Right renal pelvis (tissue), 4 donors: ENCODE measurements around the gene EGFR. TPM values are rescaled to one million over a fixed set of nuclear protein-coding genes. Genes with fewer than 3 reads are reported as not detected.
"Not testable (repeated sequence)": the region's sequence is repeated elsewhere in the genome, so short reads cannot be mapped to it uniquely, and the experiment has no call there.

Experiments used
- DNase-seq, 4 donors: peaks; one replicate each; pipeline ENCODE4 v3.0.0-alpha.2; 2013; ENCODE audit warnings: low read depth in 4 of 4, low spot score in 3 of 4, missing footprints in 1 of 4
- polyA plus RNA-seq, 4 donors: library from polyadenylated mRNA; unstranded; fragments of 120-200 nt; gene quantifications; one replicate each; pipeline ENCODE4 v1.2.1, GENCODE V29; 2013; ENCODE audit not compliant: insufficient read length in 4 of 4

Gene EGFR
- polyA plus RNA-seq, 4 donors: 27.3 to 37.0 (median 32.8) TPM

DNA sequence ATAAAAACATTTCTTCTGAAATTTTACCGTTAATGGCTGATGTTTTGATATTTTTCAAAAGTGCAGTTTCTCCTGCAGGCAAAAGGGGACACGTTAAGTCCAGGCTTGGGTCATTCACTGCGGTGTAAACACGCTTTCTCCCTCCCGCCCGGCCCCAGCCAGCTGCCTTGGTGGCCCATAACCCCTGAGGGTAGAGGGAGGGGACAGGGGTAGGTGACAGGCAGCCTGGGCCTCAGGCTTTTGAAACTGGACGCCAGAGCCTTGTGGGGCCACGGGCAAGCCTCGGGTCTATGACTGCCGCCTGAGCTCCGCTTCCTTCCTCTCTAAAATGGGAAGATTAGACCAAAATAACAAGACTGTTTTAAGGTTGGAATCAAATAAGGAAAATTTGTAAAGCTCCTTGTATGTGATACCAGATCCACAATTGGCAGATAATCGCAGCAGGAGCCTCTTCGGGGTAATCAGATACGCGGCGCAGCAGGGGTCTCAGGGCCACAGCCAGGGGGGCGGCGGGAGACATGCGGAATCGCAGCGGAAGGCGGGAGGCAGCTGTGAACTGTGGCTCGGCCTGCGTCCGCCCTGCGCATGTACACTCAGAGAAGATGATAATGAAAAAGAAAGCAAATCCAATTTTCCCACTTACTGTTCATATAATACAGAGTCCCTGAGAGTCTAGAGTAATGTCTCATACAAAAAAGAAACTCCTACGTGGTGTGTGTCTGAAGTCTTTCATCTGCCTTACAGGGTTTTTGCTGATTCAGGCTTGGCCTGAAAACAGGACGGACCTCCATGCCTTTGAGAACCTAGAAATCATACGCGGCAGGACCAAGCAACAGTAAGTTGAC is 138.3 kb downstream of the EGFR start:
- DNase-seq: no peak

DNA sequence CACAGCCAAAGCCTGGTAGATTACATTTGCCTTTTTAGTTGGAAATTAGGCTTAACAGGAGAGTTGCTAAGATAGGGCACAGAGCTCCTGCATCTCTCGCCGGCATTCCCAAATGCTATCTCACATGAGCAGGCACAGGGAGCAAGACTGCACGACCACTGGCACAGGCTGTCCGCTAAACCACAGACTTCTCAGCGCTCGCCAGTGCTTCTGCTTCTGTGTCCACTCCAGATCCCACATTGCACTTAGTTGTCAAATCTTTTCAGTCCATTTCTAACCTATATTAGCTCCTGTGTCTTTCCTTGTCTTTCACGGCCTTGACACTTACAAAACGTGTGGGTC is 138.9 kb downstream of the EGFR start:
- no peak for DNase-seq

DNA sequence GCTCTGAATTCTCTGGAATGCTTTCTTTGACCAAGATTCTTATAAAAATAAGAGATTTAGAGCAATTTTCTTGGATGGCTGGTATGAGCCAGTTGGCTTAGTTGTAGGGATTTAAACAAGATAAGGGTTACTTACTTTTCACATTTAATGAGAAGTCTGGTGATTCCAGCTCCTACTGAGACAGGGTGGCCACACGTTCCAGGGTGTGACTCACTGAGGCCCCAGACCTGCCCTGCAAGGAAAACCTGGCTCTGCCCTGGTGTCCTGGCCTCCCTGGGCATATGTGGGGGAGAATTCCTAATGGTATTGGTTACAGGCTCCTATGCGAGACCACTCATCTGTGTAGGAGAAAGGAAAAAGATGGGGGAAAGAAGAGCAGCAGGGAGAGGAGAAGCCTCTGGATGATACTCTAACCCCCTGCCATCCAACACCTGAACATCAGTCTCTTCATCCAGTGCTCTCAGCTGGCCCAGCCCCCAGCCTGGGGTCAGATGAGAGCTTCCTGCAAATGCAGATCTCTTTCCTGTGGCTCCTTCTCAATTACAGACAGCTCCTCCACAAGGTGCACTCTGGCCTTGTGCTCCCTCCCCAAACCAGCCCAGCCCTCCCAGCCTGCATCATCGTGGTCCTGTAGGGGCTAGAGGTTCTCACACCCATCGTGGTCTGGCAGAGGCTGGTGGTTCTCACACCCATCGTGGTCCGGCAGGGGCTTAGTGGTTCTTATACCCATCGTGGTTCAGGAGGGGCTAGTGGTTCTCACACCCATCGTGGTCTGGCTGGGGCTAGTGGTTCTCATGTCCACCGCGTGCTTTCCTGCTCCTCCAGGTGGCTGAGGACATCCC is 139.9 kb downstream of the EGFR start:
- DNase-seq: no peak

DNA sequence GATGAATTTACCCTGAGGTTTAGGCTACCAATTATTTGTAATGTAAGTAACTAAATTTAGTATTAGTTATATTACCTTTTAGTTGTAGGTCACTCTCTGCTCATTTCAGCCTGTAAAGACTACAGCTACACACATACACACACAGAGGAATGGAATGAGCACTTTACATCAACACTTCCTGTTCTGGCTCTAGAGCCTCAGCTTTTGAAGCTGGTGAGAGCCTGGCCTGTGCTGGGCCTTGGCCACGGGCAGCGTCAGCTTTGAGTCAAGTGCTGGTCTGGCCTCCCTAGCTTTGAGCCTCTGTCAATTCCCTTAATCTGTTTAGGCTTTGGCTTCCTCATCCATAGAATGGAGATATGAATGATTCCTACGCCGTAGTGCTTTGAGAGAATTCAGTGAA is 141.7 kb downstream of the EGFR start:
- DNase-seq: no peak

DNA sequence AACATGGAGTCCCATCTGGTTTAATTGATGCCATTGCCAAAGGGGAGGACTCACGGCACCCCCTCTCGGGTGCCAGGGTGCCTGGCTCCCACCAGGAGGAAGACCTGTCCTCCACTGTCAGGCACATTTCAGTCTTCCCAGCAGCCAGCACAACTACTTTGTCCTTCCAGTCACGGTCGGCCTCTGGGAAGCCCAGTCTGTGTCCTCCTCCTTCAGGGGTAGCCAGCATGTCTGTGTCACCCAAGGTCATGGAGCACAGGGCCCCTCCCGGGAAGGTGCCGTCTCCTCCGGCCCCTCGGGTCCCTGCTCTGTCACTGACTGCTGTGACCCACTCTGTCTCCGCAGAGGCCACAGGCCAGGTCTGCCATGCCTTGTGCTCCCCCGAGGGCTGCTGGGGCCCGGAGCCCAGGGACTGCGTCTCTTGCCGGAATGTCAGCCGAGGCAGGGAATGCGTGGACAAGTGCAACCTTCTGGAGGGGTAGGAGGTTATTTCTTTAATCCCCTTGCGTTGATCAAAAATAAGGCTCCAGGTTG is 142.4 kb downstream of the EGFR start:
- DNase-seq: no peak

DNA sequence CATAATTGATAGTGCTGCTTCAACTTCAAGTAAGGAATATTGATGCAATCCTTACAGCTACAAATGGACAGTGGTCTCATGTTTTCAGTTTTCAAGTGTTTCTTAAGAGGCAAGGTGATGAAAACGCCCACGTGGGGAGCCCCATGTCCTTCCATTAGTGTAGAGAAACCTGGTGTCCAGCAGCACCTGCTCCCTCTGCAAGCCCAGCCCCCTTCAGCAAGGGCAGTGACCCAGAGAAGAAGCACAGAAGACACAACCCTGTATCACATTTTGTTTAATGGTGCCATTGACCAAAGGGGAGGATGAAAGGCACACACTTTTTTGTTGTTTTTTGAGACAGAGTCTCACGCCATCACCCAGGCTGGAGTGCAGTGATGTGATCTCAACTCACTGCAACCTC is 143.7 kb downstream of the EGFR start:
- DNase-seq: no peak

DNA sequence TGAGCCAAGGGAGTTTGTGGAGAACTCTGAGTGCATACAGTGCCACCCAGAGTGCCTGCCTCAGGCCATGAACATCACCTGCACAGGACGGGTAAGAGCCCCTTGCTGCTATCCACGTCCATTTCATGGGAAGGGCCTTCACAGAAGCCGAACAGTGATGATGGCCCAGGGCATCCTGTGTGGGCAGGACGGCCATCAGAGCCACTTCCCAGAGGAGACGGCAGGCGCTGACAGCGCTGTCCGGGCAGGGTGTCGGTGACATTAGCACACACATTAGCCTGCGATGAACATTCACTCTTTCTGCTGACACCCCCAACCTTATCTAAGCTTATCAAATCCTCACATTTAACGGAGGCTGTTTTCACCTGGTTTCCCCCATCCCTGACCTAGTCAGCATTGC is 144.9 kb downstream of the EGFR start:
- DNase-seq: no peak

DNA sequence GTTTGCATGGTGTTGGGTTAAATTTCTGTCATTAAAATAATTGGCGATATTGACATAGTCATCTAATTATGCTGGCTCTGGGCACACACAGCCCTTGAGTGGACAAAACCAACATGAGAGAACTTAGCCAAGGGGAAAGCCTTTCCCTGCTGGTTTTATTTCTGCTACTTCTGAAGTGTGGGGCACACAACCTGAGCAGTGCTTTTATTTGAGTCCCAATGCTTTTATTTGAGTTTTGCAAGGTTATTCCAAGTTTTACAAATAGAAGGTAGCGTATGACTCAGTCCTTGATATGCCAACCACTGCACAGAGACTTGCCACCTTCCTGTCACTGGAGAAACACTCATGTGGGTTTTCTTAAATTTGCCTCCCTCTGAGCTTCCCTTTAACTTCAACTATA is 145.7 kb downstream of the EGFR start:
- no peak for DNase-seq

DNA sequence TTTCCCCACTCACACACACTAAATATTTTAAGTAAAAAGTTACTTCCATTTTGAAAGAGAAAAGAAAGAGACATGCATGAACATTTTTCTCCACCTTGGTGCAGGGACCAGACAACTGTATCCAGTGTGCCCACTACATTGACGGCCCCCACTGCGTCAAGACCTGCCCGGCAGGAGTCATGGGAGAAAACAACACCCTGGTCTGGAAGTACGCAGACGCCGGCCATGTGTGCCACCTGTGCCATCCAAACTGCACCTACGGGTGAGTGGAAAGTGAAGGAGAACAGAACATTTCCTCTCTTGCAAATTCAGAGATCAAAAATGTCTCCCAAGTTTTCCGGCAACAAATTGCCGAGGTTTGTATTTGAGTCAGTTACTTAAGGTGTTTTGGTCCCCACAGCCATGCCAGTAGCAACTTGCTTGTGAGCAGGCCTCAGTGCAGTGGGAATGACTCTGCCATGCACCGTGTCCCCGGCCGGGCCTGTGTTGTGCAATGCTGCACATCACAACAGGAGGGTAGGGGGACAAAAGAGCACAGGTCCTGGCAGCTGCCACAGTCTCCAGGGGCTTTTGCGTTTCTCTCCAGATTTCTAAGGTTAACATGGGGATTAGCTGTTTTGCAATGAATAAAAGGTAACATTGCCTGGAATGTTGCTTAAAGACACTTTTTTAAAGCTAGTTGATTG is 146.5 kb downstream of the EGFR start:
- DNase-seq: no peak

DNA sequence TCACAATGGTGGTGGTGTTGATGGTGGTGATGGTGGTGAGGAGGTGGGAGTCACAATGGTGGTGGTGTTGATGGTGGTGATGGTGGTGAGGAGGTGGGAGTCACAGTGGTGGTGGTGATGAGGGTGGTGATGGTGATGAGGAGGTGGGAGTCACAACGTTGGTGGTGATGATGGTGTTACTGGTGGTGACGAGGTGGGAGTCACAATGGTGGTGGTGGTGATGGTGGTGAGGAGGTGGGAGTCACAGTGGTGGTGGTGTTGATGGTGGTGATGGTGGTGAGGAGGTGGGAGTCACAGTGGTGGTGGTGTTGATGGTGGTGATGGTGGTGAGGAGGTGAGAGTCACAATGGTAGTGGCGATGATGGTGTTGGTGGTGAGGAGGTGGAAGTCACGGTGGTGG is 148.5 kb downstream of the EGFR start:
- DNase-seq: not testable (repeated sequence)

DNA sequence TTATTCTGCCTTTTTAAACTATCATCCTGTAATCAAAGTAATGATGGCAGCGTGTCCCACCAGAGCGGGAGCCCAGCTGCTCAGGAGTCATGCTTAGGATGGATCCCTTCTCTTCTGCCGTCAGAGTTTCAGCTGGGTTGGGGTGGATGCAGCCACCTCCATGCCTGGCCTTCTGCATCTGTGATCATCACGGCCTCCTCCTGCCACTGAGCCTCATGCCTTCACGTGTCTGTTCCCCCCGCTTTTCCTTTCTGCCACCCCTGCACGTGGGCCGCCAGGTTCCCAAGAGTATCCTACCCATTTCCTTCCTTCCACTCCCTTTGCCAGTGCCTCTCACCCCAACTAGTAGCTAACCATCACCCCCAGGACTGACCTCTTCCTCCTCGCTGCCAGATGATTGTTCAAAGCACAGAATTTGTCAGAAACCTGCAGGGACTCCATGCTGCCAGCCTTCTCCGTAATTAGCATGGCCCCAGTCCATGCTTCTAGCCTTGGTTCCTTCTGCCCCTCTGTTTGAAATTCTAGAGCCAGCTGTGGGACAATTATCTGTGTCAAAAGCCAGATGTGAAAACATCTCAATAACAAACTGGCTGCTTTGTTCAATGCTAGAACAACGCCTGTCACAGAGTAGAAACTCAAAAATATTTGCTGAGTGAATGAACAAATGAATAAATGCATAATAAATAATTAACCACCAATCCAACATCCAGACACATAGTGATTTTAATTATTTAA is 151.7 kb downstream of the EGFR start:
- DNase-seq: no peak

DNA sequence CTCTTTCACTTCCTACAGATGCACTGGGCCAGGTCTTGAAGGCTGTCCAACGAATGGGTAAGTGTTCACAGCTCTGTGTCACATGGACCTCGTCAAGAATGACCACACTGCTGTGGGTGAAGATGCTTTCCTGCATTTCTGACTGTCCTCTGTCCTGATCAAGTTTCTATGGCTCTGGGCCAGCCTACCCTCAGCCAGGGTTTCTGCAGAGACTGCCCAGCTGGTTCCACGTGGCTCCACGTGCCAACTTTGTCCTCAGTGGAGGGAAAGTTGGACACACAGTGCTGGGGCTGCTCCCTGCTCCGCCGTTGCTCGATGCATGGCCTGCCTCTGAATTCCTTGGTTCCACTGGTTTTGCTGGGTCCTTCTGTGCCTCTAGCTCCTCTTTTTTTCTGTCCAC is 152.3 kb downstream of the EGFR start:
- DNase-seq: no peak

DNA sequence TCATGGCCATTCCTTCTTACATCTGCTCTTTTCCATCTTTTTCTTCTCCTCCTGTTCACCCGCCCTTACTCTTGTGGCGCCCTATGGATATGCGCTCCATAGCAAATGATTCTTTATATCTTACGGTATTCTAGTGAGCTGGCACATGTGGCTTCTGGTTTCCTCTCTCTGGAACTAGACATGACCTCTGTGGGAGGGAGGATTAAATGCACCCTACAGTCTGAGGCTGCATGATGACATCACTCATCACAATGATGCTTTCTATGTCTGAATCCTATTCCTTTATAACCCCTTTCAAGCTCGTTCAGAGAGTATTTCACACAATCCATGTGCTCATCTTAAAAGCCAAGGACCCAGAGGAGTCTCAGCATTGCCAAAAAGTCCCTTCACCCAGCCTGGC is 153.3 kb downstream of the EGFR start:
- DNase-seq: no peak

DNA sequence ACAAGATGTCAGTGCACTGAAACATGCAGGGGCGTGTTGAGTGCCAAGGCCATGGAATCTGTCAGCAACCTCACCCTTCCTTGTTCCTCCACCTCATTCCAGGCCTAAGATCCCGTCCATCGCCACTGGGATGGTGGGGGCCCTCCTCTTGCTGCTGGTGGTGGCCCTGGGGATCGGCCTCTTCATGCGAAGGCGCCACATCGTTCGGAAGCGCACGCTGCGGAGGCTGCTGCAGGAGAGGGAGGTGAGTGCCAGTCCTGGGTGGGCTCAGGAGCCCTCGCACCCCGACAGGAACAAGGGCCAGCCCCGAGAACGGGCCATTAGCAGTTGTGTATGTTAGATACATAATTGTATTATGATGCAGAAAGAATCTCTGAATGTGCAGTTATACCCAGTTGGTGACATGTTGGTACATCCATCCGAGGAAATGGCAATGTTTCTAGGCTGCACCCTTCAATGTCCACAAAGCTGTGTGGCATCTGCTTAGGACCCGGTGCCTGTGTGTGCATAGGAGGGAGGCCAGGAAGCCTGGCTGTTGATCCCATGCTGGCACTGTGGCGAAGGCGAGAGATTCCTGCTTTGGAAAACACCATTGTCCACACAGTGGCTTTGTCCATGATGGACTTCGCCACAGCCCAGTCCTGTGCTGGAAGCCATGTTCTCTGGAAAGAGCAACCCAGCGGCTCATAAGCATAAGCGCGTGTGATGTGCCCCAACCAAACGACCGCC is 154.2 kb downstream of the EGFR start:
- no peak for DNase-seq

DNA sequence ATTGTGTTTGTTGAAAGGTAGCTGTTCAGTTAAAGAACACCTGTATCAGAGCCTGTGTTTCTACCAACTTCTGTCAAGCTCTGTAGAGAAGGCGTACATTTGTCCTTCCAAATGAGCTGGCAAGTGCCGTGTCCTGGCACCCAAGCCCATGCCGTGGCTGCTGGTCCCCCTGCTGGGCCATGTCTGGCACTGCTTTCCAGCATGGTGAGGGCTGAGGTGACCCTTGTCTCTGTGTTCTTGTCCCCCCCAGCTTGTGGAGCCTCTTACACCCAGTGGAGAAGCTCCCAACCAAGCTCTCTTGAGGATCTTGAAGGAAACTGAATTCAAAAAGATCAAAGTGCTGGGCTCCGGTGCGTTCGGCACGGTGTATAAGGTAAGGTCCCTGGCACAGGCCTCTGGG is 154.9 kb downstream of the EGFR start:
- no peak for DNase-seq

DNA sequence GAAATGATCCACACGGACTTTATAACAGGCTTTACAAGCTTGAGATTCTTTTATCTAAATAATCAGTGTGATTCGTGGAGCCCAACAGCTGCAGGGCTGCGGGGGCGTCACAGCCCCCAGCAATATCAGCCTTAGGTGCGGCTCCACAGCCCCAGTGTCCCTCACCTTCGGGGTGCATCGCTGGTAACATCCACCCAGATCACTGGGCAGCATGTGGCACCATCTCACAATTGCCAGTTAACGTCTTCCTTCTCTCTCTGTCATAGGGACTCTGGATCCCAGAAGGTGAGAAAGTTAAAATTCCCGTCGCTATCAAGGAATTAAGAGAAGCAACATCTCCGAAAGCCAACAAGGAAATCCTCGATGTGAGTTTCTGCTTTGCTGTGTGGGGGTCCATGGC is 155.6 kb downstream of the EGFR start:
- no peak for DNase-seq

DNA sequence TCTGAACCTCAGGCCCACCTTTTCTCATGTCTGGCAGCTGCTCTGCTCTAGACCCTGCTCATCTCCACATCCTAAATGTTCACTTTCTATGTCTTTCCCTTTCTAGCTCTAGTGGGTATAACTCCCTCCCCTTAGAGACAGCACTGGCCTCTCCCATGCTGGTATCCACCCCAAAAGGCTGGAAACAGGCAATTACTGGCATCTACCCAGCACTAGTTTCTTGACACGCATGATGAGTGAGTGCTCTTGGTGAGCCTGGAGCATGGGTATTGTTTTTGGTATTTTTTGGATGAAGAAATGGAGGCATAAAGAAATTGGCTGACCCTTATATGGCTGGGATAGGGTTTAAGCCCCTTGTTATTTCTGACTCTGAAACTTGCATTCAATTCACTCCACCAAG is 156.0 kb downstream of the EGFR start:
- DNase-seq: no peak

DNA sequence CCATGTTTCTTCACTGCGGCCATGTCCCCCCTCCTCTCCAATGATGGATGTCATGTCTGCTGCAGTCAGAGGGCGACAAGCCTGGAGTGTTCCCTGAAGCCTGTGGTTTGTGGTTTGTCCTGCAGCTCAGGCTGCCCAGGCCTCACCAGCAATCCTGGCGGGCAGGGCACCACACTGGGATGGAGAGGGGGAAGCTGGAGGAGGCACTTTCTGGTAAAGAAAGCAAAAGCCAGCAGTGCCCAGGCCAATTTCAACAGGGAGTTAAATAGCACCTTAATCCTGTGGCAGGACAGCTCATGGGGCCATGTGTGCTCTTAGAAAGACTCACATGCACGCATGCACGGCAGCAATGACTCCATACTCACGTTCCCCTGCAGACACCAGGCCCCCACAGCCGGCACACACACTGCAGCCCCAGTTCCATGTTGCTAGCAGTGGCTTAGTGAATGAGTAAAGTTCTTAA is 158.3 kb downstream of the EGFR start:
- no peak for DNase-seq

DNA sequence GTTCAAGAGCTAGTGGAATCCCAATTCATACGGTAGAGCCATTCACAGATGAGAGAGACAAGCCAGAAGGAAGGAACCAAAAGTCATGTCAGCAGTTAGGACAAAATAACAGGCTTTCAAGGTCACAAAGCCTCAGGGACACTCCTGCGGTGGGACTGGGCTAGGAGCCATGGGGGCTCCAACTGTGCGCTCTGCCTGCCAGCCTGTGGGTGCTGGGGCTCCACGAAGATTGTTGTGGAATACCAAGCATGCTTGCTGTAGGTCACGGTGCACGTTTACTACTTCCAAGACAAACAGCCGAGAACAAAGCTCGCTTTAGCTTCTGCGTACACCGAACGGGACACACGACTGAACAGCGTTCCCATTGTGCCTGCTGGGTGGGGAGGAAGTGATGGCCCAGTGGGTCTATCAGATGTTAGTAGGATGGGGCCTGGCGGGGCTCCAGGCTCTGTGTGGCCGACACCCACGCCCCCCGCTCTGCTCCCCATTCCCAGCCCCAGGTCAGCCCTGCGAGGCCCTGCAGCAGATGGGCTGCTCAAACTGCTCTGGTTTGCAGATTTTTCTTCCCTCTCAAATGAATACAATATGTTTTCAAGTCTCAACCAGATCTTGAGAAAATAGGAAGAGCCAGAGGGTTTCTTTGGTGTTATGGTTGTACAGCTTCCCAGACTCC is 158.9 kb downstream of the EGFR start:
- DNase-seq: no peak
